Activated CD4-positive, alpha-beta T cell treated with anti-CD3 and anti-CD28 coated beads, Interleukin-2, amount 10 ng/mL, durations not matched to agents 24 days and 14 days (primary cell): ENCODE results near the gene DAND5. TPM values are rescaled to one million over a fixed set of nuclear protein-coding genes. Genes with fewer than 3 reads are reported as not detected.

Source experiments
- DNase-seq: peaks from one replicate; pipeline ENCODE4 v3.0.0; 2022
- H3K27ac Mint-ChIP-seq: one replicate; pipeline ENCODE4 v1.8.0; 2022; ENCODE audit warnings: mild to moderate bottlenecking, mixed read lengths
- H3K27me3 Mint-ChIP-seq: one replicate; pipeline ENCODE4 v1.8.0; 2022; ENCODE audit warnings: mixed read lengths
- H3K36me3 Mint-ChIP-seq: one replicate; pipeline ENCODE4 v1.8.0; 2022; ENCODE audit warnings: low read depth, mild to moderate bottlenecking, mixed read lengths
- H3K4me1 Mint-ChIP-seq: one replicate; pipeline ENCODE4 v1.8.0; 2021; ENCODE audit warnings: mixed read lengths
- H3K4me3 Mint-ChIP-seq: one replicate; pipeline ENCODE4 v1.8.0; 2022; ENCODE audit warnings: mild to moderate bottlenecking, moderate library complexity, mixed read lengths
- H3K9me3 Mint-ChIP-seq: one replicate; pipeline ENCODE4 v1.8.0; 2021; ENCODE audit warnings: mixed read lengths
- intact Hi-C: fragments of 100-400 bp; cut with micrococcal nuclease; formaldehyde crosslinking; loops from one replicate; pipeline ENCODE4 v1.15.1; 2023
- total RNA-seq: library from RNA; stranded (reverse); gene quantifications from 2 replicates; pipeline ENCODE4 v1.2.3, GENCODE V29; 2022

DAND5 gene
- total RNA-seq, 1 donor from 2014 or later: not detected

DNA sequence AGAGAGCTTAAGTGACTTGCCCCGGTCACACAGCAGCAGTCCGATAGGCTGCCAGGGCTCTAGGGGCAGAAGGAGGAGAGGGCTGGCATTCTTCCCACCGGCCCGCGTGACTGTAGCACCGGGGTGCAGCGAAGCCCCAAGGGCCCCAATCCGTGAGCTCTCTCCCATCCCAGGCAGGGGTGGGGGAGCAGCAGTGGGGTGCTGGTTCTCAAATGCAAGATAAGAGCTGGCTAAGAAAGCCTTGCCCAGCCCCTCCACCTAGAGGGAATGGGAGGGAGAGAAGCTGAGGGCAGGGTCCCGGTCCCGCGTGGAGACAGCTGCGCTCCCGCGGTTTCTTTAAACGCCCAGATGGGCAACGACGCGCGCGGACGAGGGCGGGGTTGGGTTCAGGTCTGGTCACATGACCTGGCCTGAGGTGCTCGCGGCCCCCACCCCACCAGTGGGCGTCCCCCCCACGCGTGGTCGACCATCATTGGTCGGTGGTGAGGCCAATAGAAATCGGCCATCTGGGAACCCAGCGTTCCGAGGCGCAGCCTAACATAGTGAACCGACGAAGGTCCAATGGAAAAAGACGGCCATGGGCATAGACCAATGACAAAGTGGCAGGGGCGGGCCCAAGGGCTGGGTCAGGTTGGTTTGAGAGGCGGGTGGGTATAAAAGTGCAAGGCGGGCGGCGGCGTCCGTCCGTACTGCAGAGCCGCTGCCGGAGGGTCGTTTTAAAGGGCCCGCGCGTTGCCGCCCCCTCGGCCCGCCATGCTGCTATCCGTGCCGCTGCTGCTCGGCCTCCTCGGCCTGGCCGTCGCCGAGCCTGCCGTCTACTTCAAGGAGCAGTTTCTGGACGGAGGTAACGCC, 31.2 kb upstream of the DAND5 start, which contains the start of gene CALR:
Gene CALR (plus strand): TSS at position 683 of the 852 bp plus-strand sequence. CDS start 71 bp downstream, at position 754.
- peak; percentile 100 for DNase-seq
- H3K4me1 Mint-ChIP-seq: peaks cover 42% of the 10 kb centered on the region
- no peaks in the 10 kb centered on the region for H3K27me3 Mint-ChIP-seq

DNA sequence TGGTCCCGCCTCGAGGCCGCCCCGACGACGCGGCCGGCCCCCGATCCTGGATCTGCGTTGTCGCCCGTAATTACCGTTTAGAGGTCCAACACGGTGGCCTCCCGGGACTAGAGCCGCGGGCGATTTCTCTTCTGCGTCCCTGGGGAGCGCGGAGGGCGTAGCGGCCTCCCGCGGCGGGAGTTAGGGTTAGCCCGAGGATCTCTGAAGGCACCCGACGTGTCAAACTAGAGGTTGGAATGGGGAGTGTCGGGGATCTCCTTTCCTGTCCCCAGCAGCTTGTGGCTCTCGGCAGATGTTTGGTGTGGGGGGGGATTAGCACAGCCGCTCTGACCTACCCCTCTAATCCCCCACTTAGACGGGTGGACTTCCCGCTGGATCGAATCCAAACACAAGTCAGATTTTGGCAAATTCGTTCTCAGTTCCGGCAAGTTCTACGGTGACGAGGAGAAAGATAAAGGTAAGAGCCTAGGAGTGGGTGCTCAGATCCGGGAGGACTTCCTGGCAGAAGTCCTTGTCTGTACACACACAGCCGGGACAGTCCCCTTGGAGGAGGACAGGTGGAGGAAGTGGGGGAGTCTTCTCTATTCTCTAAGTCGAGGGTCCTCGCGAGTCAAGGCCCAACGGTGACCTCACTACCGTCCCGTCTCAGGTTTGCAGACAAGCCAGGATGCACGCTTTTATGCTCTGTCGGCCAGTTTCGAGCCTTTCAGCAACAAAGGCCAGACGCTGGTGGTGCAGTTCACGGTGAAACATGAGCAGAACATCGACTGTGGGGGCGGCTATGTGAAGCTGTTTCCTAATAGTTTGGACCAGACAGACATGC, 30.4 kb upstream of the DAND5 start:
- peaks cover 43% of the 10 kb centered on the region for H3K4me1 Mint-ChIP-seq
- peak overlapping the region; percentile 98 for H3K4me3 Mint-ChIP-seq
- intact Hi-C loops: loop anchor here (1.0 to 10.0 kb wide), 4 partner anchors 204 to 1476 kb away; partner anchors contain the start of genes DDX39A, GET3 and TRIR
- no peaks in the 10 kb centered on the region for H3K9me3 Mint-ChIP-seq
- no peaks in the 10 kb centered on the region for H3K27me3 Mint-ChIP-seq
- peak; percentile 79 for DNase-seq
- H3K36me3 Mint-ChIP-seq: peaks cover 53% of the 10 kb centered on the region
- peak overlapping the region; percentile 91 for H3K27ac Mint-ChIP-seq

More for the DNA sequence above, 31.2 kb upstream of the DAND5 start, which contains the start of gene CALR:
- Mint-ChIP-seq H3K9me3 (no peaks in the 10 kb centered on the region), H3K4me3 (peak within 1 kb of the TSS; percentile 98), H3K36me3 (peaks cover 47% of the 10 kb centered on the region), H3K27ac (peak within 1 kb of the TSS; percentile 91)
- intact Hi-C loops: loop anchor here (1.0 to 10.0 kb wide), 3 partner anchors 203 to 1477 kb away; partner anchors contain the start of genes DDX39A, GET3 and TRIR

- intact Hi-C loops: loop anchor here (1.0 to 10.0 kb wide), 3 partner anchors 205 to 1475 kb away; partner anchors contain the start of genes DDX39A, GET3 and TRIR
- peaks cover 63% of the 10 kb centered on the region for H3K36me3 Mint-ChIP-seq
- H3K27ac Mint-ChIP-seq: peak overlapping the region; percentile 91
- peaks cover 46% of the 10 kb centered on the region for H3K4me1 Mint-ChIP-seq
- H3K9me3 Mint-ChIP-seq: no peaks in the 10 kb centered on the region
- no peaks in the 10 kb centered on the region for H3K27me3 Mint-ChIP-seq
- DNase-seq: no peak
- H3K4me3 Mint-ChIP-seq: peak overlapping the region; percentile 98
Observed at GRCh38 chr19:12939975-12940423, 29.4 kb upstream of the DAND5 start.

DNA sequence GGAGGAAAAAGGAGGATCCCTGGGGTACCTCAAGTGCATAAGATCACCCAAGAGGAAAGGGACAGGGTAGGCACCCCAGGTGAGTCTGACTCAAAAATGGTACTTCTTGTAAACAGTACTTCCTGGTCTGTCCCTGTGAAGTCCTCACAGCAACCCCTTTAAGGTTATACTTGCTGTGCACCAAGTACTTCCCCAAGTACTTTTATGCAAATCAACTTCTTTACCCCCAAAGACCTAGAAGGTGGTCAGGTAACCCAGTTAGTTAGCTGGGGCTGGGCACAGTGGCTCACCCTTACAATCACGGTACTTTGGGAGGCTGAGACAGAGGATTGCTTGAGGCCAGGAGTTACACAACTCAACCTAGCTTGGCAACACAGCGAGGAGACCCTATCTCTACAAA, 28.5 kb upstream of the DAND5 start:
- peaks cover 54% of the 10 kb centered on the region for H3K4me1 Mint-ChIP-seq
- H3K4me3 Mint-ChIP-seq: peak overlapping the region; percentile 98
- H3K36me3 Mint-ChIP-seq: peaks cover 70% of the 10 kb centered on the region
- H3K27me3 Mint-ChIP-seq: peaks cover 2% of the 10 kb centered on the region
- intact Hi-C loops: no loop called here
- no peak for DNase-seq
- H3K9me3 Mint-ChIP-seq: no peaks in the 10 kb centered on the region
- H3K27ac Mint-ChIP-seq: peak overlapping the region; percentile 67

DNA sequence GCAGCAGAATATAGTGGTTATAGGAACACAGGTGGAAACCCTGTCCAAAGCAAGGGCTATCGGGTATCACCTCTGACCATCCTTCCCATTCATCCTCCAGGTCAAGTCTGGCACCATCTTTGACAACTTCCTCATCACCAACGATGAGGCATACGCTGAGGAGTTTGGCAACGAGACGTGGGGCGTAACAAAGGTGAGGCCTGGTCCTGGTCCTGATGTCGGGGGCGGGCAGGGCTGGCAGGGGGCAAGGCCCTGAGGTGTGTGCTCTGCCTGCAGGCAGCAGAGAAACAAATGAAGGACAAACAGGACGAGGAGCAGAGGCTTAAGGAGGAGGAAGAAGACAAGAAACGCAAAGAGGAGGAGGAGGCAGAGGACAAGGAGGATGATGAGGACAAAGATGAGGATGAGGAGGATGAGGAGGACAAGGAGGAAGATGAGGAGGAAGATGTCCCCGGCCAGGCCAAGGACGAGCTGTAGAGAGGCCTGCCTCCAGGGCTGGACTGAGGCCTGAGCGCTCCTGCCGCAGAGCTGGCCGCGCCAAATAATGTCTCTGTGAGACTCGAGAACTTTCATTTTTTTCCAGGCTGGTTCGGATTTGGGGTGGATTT, 25.8 kb upstream of the DAND5 start:
- Mint-ChIP-seq H3K36me3 (peaks cover 90% of the 10 kb centered on the region), H3K4me3 (peak overlapping the region; percentile 37), H3K9me3 (no peaks in the 10 kb centered on the region), H3K27me3 (peaks cover 2% of the 10 kb centered on the region), H3K27ac (peak overlapping the region; percentile 85), H3K4me1 (peaks cover 53% of the 10 kb centered on the region)
- intact Hi-C loops: no loop called here
- no peak for DNase-seq

GRCh38 chr19:12944104-12944674, 25.2 kb upstream of the DAND5 start:
- peak overlapping the region; percentile 17 for H3K4me3 Mint-ChIP-seq

GRCh38 chr19:12945479-12946091, 23.8 kb upstream of the DAND5 start, which contains the start of gene RAD23A:
TSS of gene RAD23A (plus strand) at chr19:12945862. CDS start at chr19:12945949, 87 bp downstream.
- Mint-ChIP-seq H3K27ac (peak within 1 kb of the TSS; percentile 98), H3K9me3 (no peaks in the 10 kb centered on the region), H3K4me3 (peak within 1 kb of the TSS; percentile 95), H3K36me3 (peaks cover 85% of the 10 kb centered on the region), H3K27me3 (peaks cover 2% of the 10 kb centered on the region), H3K4me1 (peaks cover 39% of the 10 kb centered on the region)
- intact Hi-C loops: no loop called here
- peak; percentile 100 for DNase-seq

More at GRCh38 chr19:12944104-12944674, 25.2 kb upstream of the DAND5 start:
- Mint-ChIP-seq H3K4me1 (peaks cover 51% of the 10 kb centered on the region), H3K36me3 (peaks cover 88% of the 10 kb centered on the region), H3K9me3 (no peaks in the 10 kb centered on the region), H3K27me3 (peaks cover 2% of the 10 kb centered on the region), H3K27ac (peak overlapping the region; percentile 77)
- intact Hi-C loops: no loop called here
- DNase-seq: no peak

DNA sequence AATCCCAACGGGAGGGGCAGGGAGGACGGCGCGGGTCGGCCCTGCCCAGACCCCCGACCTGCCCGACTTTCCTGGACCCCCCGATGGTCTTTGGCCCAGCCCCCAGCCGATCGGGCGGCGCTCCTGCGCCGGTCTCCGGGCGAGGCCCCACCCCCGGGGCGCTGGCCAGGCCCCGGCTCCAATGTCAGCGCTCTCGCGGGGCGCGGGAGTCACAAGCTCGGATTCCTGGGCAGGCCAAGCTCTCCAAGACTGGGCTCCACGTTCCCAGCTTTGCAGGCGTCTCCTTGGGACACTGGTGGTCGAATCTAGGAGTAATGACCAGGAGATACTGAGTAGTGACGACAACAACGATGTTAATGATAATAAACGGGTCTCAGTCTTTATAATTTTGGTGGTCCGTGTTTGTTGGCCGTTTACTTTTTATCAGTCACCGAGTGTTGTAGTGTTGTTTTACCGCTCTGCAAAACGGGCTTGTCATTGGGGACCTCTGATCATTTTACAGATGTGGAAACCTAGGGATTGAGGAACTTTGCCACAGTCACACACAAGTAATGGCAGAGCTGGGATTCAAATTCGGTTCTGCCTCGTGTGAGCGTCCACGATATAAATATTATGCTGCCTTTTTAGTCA, 23.2 kb upstream of the DAND5 start:
- Mint-ChIP-seq H3K36me3 (peaks cover 85% of the 10 kb centered on the region), H3K27me3 (peaks cover 2% of the 10 kb centered on the region), H3K27ac (peak overlapping the region; percentile 89), H3K4me3 (peak overlapping the region; percentile 95), H3K9me3 (no peaks in the 10 kb centered on the region), H3K4me1 (peaks cover 36% of the 10 kb centered on the region)
- peak; percentile 87 for DNase-seq
- intact Hi-C loops: no loop called here

GRCh38 chr19:12946731-12947496, 22.5 kb upstream of the DAND5 start:
- H3K4me1 Mint-ChIP-seq: peaks cover 37% of the 10 kb centered on the region
- intact Hi-C loops: no loop called here

GRCh38 chr19:12947702-12948611, 21.4 kb upstream of the DAND5 start:
- Mint-ChIP-seq H3K27ac (peak overlapping the region; percentile 70), H3K9me3 (no peaks in the 10 kb centered on the region), H3K36me3 (peaks cover 81% of the 10 kb centered on the region), H3K4me1 (peaks cover 33% of the 10 kb centered on the region), H3K4me3 (peak overlapping the region; percentile 48), H3K27me3 (peaks cover 2% of the 10 kb centered on the region)
- intact Hi-C loops: no loop called here
- no peak for DNase-seq

More at GRCh38 chr19:12946731-12947496, 22.5 kb upstream of the DAND5 start:
- Mint-ChIP-seq H3K27ac (peak overlapping the region; percentile 89), H3K36me3 (peaks cover 83% of the 10 kb centered on the region), H3K9me3 (no peaks in the 10 kb centered on the region), H3K4me3 (peak overlapping the region; percentile 95), H3K27me3 (peaks cover 2% of the 10 kb centered on the region)
- peak; percentile 59 for DNase-seq
